Astrocyte (in vitro differentiated cells and primary cell): Measurements from ENCODE around the gene UGT2B28.
"Not testable (repeated sequence)": the region's sequence is repeated elsewhere in the genome, so short reads cannot be mapped to it uniquely, and the experiment has no call there.

Experiments
- EZH2 ChIP-seq: IDR thresholded peaks from 2 replicates; pipeline ENCODE4 v1.6.1; 2012; ENCODE audit warnings: mild to moderate bottlenecking, low read length, inconsistent platforms; ENCODE audit not compliant: insufficient read depth
- TF ChIP-seq, protein P1 (sequence below): IDR thresholded peaks from 2 replicates; pipeline ENCODE4 v1.5.1; 2011; ENCODE audit warnings: low read depth, mild to moderate bottlenecking, inconsistent platforms, low read length, moderate library complexity; ENCODE audit not compliant: insufficient read depth

DNA sequence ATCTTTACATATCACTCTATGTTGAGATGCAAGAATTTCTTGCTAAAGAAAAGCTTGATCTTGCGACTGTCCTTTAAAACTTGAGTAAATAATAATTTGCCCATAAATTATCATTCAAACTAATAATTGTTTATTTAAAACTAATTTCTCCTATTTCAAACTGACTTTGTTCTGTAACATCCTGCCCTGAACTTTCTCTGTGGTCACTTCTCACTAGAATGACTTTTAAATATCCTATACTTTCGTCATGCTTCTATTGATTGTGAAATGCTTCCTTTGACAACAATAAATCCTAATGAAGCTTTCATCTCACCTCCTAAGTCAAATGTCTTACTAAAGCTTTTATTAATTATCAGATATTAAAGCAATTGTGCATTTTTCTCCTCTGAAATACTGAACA lies 38.5 kb upstream of the UGT2B28 start:
- TF ChIP-seq, protein P1, sequence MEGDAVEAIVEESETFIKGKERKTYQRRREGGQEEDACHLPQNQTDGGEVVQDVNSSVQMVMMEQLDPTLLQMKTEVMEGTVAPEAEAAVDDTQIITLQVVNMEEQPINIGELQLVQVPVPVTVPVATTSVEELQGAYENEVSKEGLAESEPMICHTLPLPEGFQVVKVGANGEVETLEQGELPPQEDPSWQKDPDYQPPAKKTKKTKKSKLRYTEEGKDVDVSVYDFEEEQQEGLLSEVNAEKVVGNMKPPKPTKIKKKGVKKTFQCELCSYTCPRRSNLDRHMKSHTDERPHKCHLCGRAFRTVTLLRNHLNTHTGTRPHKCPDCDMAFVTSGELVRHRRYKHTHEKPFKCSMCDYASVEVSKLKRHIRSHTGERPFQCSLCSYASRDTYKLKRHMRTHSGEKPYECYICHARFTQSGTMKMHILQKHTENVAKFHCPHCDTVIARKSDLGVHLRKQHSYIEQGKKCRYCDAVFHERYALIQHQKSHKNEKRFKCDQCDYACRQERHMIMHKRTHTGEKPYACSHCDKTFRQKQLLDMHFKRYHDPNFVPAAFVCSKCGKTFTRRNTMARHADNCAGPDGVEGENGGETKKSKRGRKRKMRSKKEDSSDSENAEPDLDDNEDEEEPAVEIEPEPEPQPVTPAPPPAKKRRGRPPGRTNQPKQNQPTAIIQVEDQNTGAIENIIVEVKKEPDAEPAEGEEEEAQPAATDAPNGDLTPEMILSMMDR, result not testable (repeated sequence)
- TF ChIP-seq EZH2, result not testable (repeated sequence)
